A549 (cell line): Measurements from ENCODE around the gene GTPBP6.

ENCODE experiments used
- CEBPB ChIP-seq, 2 experiments: fragments of >200 bp in 1 of 2; sonication (Bioruptor Twin) in 1 of 2; formaldehyde crosslinking in 1 of 2; IDR thresholded peaks; 2 replicates each; pipeline ENCODE4 v1.6.1; 2012 to 2016
- JUN ChIP-seq, 2 experiments: fragments of >200 bp; sonication (Bioruptor Twin); formaldehyde crosslinking; IDR thresholded peaks; 2 replicates in 1 of 2; 3 replicates in 1 of 2; pipeline ENCODE4 v1.6.1; 2016 to 2017
- MYC ChIP-seq: IDR thresholded peaks from 2 replicates; pipeline ENCODE4 v1.6.1; 2012; ENCODE audit warnings: mild to moderate bottlenecking, inconsistent platforms, low read length, improper control_type of control experiment, borderline replicate concordance
- NPAS2 ChIP-seq: fragments of 250-450 bp; sonication (Bioruptor Pico); IDR thresholded peaks from 2 replicates; pipeline ENCODE4 v1.8.0; 2022; ENCODE audit warnings: mild to moderate bottlenecking, moderate library complexity, borderline replicate concordance
- POLR2A ChIP-seq: IDR thresholded peaks from 2 replicates; pipeline ENCODE4 v1.6.1; 2012; ENCODE audit warnings: mild to moderate bottlenecking, low read length
- POLR2AphosphoS2 ChIP-seq: conservative IDR thresholded peaks from 2 replicates; pipeline ENCODE4 v1.6.1; 2012; ENCODE audit warnings: low read length, improper control_type of control experiment, inconsistent platforms
- RNF2 ChIP-seq: fragments of 200-600 bp; sonication (generic); IDR thresholded peaks from 2 replicates; pipeline ENCODE4 v1.6.1; 2016; ENCODE audit warnings: low read depth, mild to moderate bottlenecking, antibody characterized with exemption, moderate library complexity, borderline replicate concordance
- SMC3 ChIP-seq: fragments of >200 bp; sonication (Bioruptor Twin); formaldehyde crosslinking; IDR thresholded peaks from 3 replicates; pipeline ENCODE4 v1.6.1; 2018; ENCODE audit warnings: inconsistent platforms
- TFCP2L1 ChIP-seq: fragments of 250-450 bp; sonication (Bioruptor Pico); IDR thresholded peaks from 2 replicates; pipeline ENCODE4 v1.5.0; 2021; ENCODE audit warnings: mild to moderate bottlenecking
- TF ChIP-seq, protein P1 (sequence below): fragments of >200 bp; sonication (Bioruptor Twin); formaldehyde crosslinking; IDR thresholded peaks from 3 replicates; pipeline ENCODE4 v1.5.1; 2016
- TF ChIP-seq, protein P2 (sequence below): IDR thresholded peaks from 2 replicates; pipeline ENCODE4 v1.6.1; 2012
- TF ChIP-seq, protein P3 (sequence below): fragments of 200-600 bp; sonication (generic); IDR thresholded peaks from 2 replicates; pipeline ENCODE4 v1.6.1; 2016; ENCODE audit warnings: antibody characterized with exemption, mild to moderate bottlenecking, moderate library complexity
- TF ChIP-seq, protein P4 (sequence below): IDR thresholded peaks from 2 replicates; pipeline ENCODE4 v1.6.1; 2012
- TF ChIP-seq, protein P5 (sequence below): fragments of 450-650 bp; IDR thresholded peaks from 2 replicates; pipeline ENCODE4 v1.6.1; 2014; ENCODE audit warnings: antibody characterized with exemption

DNA sequence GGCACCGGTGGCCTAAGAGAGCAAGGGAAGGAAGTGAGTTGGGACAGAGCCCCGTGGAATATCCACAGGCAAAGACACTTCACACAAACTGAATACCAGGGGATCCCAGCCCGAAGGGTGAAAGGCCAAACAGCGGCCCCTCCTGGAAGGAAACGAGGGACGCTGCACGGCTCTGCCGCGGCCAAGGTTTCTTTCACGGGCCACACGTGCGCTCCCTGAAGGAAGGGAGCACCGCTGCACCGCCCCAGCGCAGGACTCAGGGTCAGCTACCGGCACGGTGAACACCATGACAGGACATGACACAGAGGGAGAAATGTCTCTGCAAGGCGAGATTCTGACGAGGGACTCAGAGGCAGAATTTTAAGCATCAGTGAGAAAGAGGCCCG is 31.5 kb upstream of the GTPBP6 start:
- TF ChIP-seq, protein P1, sequence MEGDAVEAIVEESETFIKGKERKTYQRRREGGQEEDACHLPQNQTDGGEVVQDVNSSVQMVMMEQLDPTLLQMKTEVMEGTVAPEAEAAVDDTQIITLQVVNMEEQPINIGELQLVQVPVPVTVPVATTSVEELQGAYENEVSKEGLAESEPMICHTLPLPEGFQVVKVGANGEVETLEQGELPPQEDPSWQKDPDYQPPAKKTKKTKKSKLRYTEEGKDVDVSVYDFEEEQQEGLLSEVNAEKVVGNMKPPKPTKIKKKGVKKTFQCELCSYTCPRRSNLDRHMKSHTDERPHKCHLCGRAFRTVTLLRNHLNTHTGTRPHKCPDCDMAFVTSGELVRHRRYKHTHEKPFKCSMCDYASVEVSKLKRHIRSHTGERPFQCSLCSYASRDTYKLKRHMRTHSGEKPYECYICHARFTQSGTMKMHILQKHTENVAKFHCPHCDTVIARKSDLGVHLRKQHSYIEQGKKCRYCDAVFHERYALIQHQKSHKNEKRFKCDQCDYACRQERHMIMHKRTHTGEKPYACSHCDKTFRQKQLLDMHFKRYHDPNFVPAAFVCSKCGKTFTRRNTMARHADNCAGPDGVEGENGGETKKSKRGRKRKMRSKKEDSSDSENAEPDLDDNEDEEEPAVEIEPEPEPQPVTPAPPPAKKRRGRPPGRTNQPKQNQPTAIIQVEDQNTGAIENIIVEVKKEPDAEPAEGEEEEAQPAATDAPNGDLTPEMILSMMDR: no peak
- TF ChIP-seq SMC3: no peak
- TF ChIP-seq, protein P2, sequence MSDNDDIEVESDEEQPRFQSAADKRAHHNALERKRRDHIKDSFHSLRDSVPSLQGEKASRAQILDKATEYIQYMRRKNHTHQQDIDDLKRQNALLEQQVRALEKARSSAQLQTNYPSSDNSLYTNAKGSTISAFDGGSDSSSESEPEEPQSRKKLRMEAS: no peak
- no peak for TF ChIP-seq RNF2
- TF ChIP-seq, protein P3, sequence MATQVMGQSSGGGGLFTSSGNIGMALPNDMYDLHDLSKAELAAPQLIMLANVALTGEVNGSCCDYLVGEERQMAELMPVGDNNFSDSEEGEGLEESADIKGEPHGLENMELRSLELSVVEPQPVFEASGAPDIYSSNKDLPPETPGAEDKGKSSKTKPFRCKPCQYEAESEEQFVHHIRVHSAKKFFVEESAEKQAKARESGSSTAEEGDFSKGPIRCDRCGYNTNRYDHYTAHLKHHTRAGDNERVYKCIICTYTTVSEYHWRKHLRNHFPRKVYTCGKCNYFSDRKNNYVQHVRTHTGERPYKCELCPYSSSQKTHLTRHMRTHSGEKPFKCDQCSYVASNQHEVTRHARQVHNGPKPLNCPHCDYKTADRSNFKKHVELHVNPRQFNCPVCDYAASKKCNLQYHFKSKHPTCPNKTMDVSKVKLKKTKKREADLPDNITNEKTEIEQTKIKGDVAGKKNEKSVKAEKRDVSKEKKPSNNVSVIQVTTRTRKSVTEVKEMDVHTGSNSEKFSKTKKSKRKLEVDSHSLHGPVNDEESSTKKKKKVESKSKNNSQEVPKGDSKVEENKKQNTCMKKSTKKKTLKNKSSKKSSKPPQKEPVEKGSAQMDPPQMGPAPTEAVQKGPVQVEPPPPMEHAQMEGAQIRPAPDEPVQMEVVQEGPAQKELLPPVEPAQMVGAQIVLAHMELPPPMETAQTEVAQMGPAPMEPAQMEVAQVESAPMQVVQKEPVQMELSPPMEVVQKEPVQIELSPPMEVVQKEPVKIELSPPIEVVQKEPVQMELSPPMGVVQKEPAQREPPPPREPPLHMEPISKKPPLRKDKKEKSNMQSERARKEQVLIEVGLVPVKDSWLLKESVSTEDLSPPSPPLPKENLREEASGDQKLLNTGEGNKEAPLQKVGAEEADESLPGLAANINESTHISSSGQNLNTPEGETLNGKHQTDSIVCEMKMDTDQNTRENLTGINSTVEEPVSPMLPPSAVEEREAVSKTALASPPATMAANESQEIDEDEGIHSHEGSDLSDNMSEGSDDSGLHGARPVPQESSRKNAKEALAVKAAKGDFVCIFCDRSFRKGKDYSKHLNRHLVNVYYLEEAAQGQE: no peak
- no peak for TF ChIP-seq CEBPB (IDR thresholded peaks at IDR 0.05)
- TF ChIP-seq POLR2A: no peak
- no peak for TF ChIP-seq JUN (IDR thresholded peaks at IDR 0.05)
- TF ChIP-seq POLR2AphosphoS2: no peak
- no peak for TF ChIP-seq TFCP2L1
- no peak for TF ChIP-seq MYC
- TF ChIP-seq, protein P4, sequence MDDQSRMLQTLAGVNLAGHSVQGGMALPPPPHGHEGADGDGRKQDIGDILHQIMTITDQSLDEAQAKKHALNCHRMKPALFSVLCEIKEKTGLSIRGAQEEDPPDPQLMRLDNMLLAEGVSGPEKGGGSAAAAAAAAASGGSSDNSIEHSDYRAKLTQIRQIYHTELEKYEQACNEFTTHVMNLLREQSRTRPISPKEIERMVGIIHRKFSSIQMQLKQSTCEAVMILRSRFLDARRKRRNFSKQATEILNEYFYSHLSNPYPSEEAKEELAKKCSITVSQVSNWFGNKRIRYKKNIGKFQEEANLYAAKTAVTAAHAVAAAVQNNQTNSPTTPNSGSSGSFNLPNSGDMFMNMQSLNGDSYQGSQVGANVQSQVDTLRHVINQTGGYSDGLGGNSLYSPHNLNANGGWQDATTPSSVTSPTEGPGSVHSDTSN: no peak
- TF ChIP-seq NPAS2: no peak
- TF ChIP-seq, protein P5, sequence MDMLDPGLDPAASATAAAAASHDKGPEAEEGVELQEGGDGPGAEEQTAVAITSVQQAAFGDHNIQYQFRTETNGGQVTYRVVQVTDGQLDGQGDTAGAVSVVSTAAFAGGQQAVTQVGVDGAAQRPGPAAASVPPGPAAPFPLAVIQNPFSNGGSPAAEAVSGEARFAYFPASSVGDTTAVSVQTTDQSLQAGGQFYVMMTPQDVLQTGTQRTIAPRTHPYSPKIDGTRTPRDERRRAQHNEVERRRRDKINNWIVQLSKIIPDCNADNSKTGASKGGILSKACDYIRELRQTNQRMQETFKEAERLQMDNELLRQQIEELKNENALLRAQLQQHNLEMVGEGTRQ: no peak
